Neural progenitor cell (in vitro differentiated cells): ENCODE data around the gene GIMD1.

Source experiments
- EZH2 ChIP-seq: fragments of 200-600 bp; sonication (generic); IDR thresholded peaks from 2 replicates; pipeline ENCODE4 v1.6.1; 2017; ENCODE audit warnings: antibody characterized with exemption, mild to moderate bottlenecking, moderate library complexity
- TF ChIP-seq, protein P1 (sequence below): fragments of 200-600 bp; sonication (generic); IDR thresholded peaks from 2 replicates; pipeline ENCODE4 v1.5.1; 2017; ENCODE audit warnings: antibody characterized with exemption, mild to moderate bottlenecking

DNA sequence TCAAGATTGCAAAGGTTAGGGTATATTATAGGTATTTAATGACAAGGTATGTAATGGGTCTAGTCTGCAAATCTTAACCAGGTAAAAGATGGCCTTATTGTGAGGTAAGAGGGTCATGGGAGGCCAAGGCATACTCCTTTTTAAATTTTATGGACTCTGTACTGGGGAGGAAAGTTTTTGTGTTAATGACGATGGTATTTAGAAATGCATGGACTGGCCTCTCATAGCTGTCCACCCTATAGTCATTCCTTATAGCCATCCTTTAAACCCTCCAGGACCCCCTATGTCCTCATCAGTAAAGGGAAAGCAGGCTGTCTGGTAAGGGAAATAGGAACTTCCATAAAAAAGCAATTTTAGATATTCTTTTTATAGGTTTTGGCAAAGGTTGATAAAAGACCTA lies 50.8 kb downstream of the GIMD1 start:
- TF ChIP-seq, protein P1, sequence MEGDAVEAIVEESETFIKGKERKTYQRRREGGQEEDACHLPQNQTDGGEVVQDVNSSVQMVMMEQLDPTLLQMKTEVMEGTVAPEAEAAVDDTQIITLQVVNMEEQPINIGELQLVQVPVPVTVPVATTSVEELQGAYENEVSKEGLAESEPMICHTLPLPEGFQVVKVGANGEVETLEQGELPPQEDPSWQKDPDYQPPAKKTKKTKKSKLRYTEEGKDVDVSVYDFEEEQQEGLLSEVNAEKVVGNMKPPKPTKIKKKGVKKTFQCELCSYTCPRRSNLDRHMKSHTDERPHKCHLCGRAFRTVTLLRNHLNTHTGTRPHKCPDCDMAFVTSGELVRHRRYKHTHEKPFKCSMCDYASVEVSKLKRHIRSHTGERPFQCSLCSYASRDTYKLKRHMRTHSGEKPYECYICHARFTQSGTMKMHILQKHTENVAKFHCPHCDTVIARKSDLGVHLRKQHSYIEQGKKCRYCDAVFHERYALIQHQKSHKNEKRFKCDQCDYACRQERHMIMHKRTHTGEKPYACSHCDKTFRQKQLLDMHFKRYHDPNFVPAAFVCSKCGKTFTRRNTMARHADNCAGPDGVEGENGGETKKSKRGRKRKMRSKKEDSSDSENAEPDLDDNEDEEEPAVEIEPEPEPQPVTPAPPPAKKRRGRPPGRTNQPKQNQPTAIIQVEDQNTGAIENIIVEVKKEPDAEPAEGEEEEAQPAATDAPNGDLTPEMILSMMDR = no peak
- TF ChIP-seq EZH2 = no peak
